Amygdala (tissue), 56 donors: ENCODE results near the gene ZNF547.
A peak's percentile ranks its signal among the peaks of the same experiment; 100 is the strongest.
"Not testable (repeated sequence)": the region's sequence is repeated elsewhere in the genome, so short reads cannot be mapped to it uniquely, and the experiment has no call there.

Experiments used
- DNase-seq, 56 donors: peaks; one replicate each; lab custom pipeline; 2025; lab: John Stamatoyannopoulos, UW

Gene ZNF547

GRCh38 chr19:57366776-57367175 lies 3.4 kb downstream of the ZNF547 start:
- DNase-seq = no peak

- no peak for DNase-seq
These were observed 10.8 kb downstream of the ZNF547 start for GRCh38 chr19:57374179-57374578.

- not testable (repeated sequence) for DNase-seq
These were observed 11.3 kb downstream of the ZNF547 start for GRCh38 chr19:57374647-57375046.

- DNase-seq = no peak
These were observed 12.8 kb downstream of the ZNF547 start for GRCh38 chr19:57376151-57376550.

GRCh38 chr19:57377498-57378146 lies 14.3 kb downstream of the ZNF547 start:
- DNase-seq = no peak

GRCh38 chr19:57380923-57381322 lies 17.6 kb downstream of the ZNF547 start:
- no peak for DNase-seq

- DNase-seq = no peak
These were observed 19.6 kb downstream of the ZNF547 start for GRCh38 chr19:57382806-57383488.

- no peak for DNase-seq
These were observed 25.9 kb downstream of the ZNF547 start for GRCh38 chr19:57389194-57389729.

- DNase-seq = peak; percentile 43 to 99 (median 97)
These were observed 26.6 kb downstream of the ZNF547 start, which contains the start of gene ZNF548 for GRCh38 chr19:57389730-57390598. Gene ZNF548 (plus strand): TSS chr19:57389854. CDS start chr19:57390100, 246 bp downstream.

GRCh38 chr19:57395710-57396109 lies 32.4 kb downstream of the ZNF547 start:
- DNase-seq = no peak

- DNase-seq = no peak
These were observed 35.5 kb downstream of the ZNF547 start for GRCh38 chr19:57398868-57399267.

GRCh38 chr19:57403737-57404563 lies 40.6 kb downstream of the ZNF547 start:
- DNase-seq = no peak

GRCh38 chr19:57406516-57407123 lies 43.3 kb downstream of the ZNF547 start:
- DNase-seq = peak in 24 of 56 donors; percentile 0 to 48 (median 14)

- peak; percentile 18 to 97 (median 89) for DNase-seq
These were observed 47.7 kb downstream of the ZNF547 start, which contains the start of gene ZNF17 for GRCh38 chr19:57410877-57411671. Gene ZNF17 (plus strand): TSS chr19:57411161. CDS start chr19:57413616, 2,455 bp downstream.

GRCh38 chr19:57419439-57419838 lies 56.1 kb downstream of the ZNF547 start:
- no peak for DNase-seq

GRCh38 chr19:57421037-57421436 lies 57.7 kb downstream of the ZNF547 start:
- DNase-seq = no peak
